Heart right ventricle (tissue), 16 donors: ENCODE results near the gene IL37. TPM values are rescaled to one million over a fixed set of nuclear protein-coding genes. Genes with fewer than 3 reads are reported as not detected.

Experiments used
- ATAC-seq, 8 donors: fragments of 200-7000 bp; cut with Tn5 transposase; one replicate each; pipeline ENCODE4 v1.9.1; 2020; ENCODE audit warnings: mild to moderate bottlenecking in 8 of 8, moderate library complexity in 8 of 8, moderate number of reproducible peaks in 1 of 8
- DNase-seq, 2 donors: peaks; one replicate each; pipeline ENCODE4 v3.0.0-alpha.2; 2020
- H3K27ac ChIP-seq, 10 donors: fragments of 200-600 bp; sonication (generic) in 2 of 10; one replicate each; pipeline versions ENCODE4 v1.5.0 to v1.8.0; 2020 to 2022; ENCODE audit warnings: mild to moderate bottlenecking in 3 of 10
- H3K27me3 ChIP-seq, 7 donors: fragments of 200-600 bp; one replicate each; pipeline ENCODE4 v1.8.0; 2021 to 2022; ENCODE audit warnings: mild to moderate bottlenecking in 2 of 7
- H3K36me3 ChIP-seq, 9 donors: fragments of 200-600 bp; sonication (generic) in 1 of 9; one replicate each; pipeline versions ENCODE4 v1.5.0 to v1.8.0; 2020 to 2022; ENCODE audit warnings: mild to moderate bottlenecking in 2 of 9
- H3K4me1 ChIP-seq, 9 donors: fragments of 200-600 bp; sonication (generic) in 1 of 9; one replicate each; pipeline versions ENCODE4 v1.5.0 to v1.8.0; 2020 to 2022; ENCODE audit warnings: mild to moderate bottlenecking in 4 of 9
- H3K4me3 ChIP-seq, 10 donors: fragments of 200-600 bp; sonication (generic) in 2 of 10; one replicate each; pipeline versions ENCODE4 v1.5.0 to v1.8.0; 2020 to 2022; ENCODE audit warnings: mild to moderate bottlenecking in 7 of 10, moderate library complexity in 2 of 10
- H3K9me3 ChIP-seq, 11 donors: fragments of 200-600 bp in 10 of 11; sonication (generic) in 2 of 11; one replicate each; pipeline versions ENCODE4 v1.5.0 to v1.8.0; 2013 to 2022; ENCODE audit warnings: mild to moderate bottlenecking in 2 of 11, control low read depth in 1 of 11, moderate library complexity in 1 of 11
- CTCF ChIP-seq, 9 donors: fragments of 200-600 bp; sonication (generic) in 2 of 9; IDR thresholded peaks; one replicate each; pipeline versions ENCODE4 v1.5.0 to v1.8.0; 2021 to 2022; ENCODE audit warnings: antibody characterized with exemption in 9 of 9, mild to moderate bottlenecking in 5 of 9, moderate library complexity in 1 of 9
- WGBS, 2 donors: extraction: QIAGEN DNeasy Blood & Tissue Kit; methylation state at CpG; one replicate each; pipeline ENCODE4 v1.1.7; 2013; ENCODE audit warnings: inconsistent platforms in 1 of 2; 5-methylcytosine and 5-hydroxymethylcytosine counted together
- intact Hi-C, 10 donors: fragments of 100-400 bp; cut with DNase I; formaldehyde crosslinking; loops; one replicate each; pipeline versions ENCODE4 v1.11.1 to v1.14.2; 2022
- polyA plus RNA-seq, 2 donors: library from polyadenylated mRNA; stranded (reverse); fragments of 200-250 nt; gene quantifications; one replicate each; pipeline ENCODE4 v1.2.3, GENCODE V29; 2013
- total RNA-seq, 10 donors: library from RNA; stranded (reverse); fragmentation: NEBNext Ultra II Directional in 3 of 10; extraction: Animal tissue kit (Norgen Biotek cat#: 25700) in 3 of 10; gene quantifications; one replicate each; pipeline versions ENCODE4 v1.2.1 to v1.2.4, GENCODE V29; 2021 to 2023
- donor health status: Arrhythmogenic right ventricular cardiomyopathy.
- donor health status: ischemic (EF 13 %, LVEDD 7.1; RV severe dilation, severe dysfunction).
- donor health status: healthy with polysubstance abuse.
- donor health status: DM: no; HTN: yes; CAD: no.
- donor health status: DM: no; HTN: no; CAD: no.
- donor health status: ischemic (EF 25% LVEDD 6.9; RV normal size, moderate dysfunction).
- donor health status: ischemic (EF 25% LVEDD 5.7; RV mildly dilated, moderate dysfunction).
- donor health status: healthy.
- donor health status: DM: yes; HTN: yes; CAD: no.
- donor health status: Ischemic cardiomyopathy.
- donor health status: ischemic (EF 35%, LVEDD 5.7; RV mildly dilated, moderate dysfunction).
- donor health status: nonischemic (EF 11% LVEDD 7.7; RV severe dilation, severe dysfunction).
- donor health status: DM: yes; HTN: yes; CAD: no.
- donor health status: PGD.
- donor health status: ischemic (EF 29% LVEDD 5.4; RV normal size, mild dysfunction).
- donor health status: nonischemic (EF 23%, LVEDD 6.1; RV moderate dilation, normal function).

Gene IL37
- total and polyA plus RNA-seq, 12 donors, result not detected

GRCh38 chr2:112949456-112949855 lies 38.5 kb downstream of the IL37 start:
- Histone ChIP-seq H3K27me3 (peaks cover 0 to 39% (median 10%) of the 10 kb centered on the region in 7 donors), H3K27ac (no peak overlapping the region), H3K9me3 (peaks cover 0 to 33% (median 16%) of the 10 kb centered on the region in 11 donors), H3K4me1 (no peaks in the 10 kb centered on the region), H3K4me3 (no peak overlapping the region), H3K36me3 (no peaks in the 10 kb centered on the region)
- ATAC-seq (no peak), DNase-seq (no peak)
- WGBS, 2 donors, result 83 to 84% methylated on average over 8 of the region's 8 CpGs
- no peak for TF ChIP-seq CTCF (IDR thresholded peaks at IDR 0.05)
- intact Hi-C loops, result no loop called here

DNA sequence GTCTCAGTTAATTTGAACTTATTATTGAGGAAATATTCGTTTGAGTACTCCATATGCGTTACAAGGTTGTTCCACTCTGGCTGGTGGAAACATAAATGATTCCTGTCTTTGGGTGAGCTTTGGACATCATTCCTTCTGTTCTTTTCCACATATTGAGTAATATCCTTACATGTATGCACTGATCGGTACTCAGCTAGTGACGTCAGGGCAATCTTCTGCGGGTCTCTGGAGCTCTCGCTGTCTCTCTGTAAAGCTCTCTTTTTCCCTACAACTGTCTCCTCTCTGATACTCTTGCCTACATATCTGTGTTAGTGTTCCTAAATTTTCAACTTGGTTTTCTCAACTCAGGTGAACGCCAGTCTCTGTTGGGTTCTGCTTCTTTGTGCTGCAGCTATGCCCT lies 43.4 kb downstream of the IL37 start:
- intact Hi-C loops, result loop anchor here in 1 of 10 donors (10.0 kb wide), 1 partner anchor 350 kb away; no protein-coding TSS in a partner anchor
- H3K27me3 ChIP-seq, result peaks cover 0 to 45% (median 20%) of the 10 kb centered on the region in 7 donors
- DNase-seq, result no peak
- H3K36me3 ChIP-seq, result no peaks in the 10 kb centered on the region
- WGBS, 2 donors, result 89 to 93% methylated on average over 7 of the region's 7 CpGs
- no peak for TF ChIP-seq CTCF (IDR thresholded peaks at IDR 0.05)
- no peak overlapping the region for H3K27ac ChIP-seq
- no peaks in the 10 kb centered on the region for H3K9me3 ChIP-seq
- H3K4me1 ChIP-seq, result no peaks in the 10 kb centered on the region
- ATAC-seq, result no peak
- H3K4me3 ChIP-seq, result no peak overlapping the region

DNA sequence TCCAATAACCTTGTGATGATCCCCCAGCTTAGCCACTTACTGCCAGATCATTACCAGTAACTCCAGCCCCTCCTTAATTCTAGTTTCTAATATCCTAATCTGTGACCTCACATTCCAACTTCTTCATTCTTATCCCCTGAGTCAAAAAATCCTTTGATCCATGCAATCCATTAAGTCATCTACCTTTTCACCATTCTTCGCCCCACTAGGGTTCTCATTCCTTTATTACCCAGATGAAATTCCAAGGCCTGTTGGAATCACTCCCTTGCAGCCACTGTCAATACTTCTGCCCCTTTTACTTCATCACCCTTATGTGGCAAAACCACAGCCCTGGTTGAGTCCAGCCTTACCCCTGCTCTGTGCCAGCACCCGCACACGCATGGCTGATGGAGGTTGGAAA lies 46.5 kb downstream of the IL37 start:
- no peak for DNase-seq
- Histone ChIP-seq H3K4me1 (no peaks in the 10 kb centered on the region), H3K27me3 (peaks cover 0 to 25% (median 13%) of the 10 kb centered on the region in 7 donors), H3K4me3 (no peak overlapping the region), H3K36me3 (no peaks in the 10 kb centered on the region), H3K9me3 (no peaks in the 10 kb centered on the region), H3K27ac (no peak overlapping the region)
- WGBS, 2 donors, result 93 to 96% methylated on average over 3 of the region's 3 CpGs
- ATAC-seq, result no peak
- intact Hi-C loops, result loop anchor here in 9 of 10 donors (5.0 to 10.0 kb wide), 3 partner anchors 205 to 353 kb away; no protein-coding TSS in a partner anchor
- no peak for TF ChIP-seq CTCF (IDR thresholded peaks at IDR 0.05)

DNA sequence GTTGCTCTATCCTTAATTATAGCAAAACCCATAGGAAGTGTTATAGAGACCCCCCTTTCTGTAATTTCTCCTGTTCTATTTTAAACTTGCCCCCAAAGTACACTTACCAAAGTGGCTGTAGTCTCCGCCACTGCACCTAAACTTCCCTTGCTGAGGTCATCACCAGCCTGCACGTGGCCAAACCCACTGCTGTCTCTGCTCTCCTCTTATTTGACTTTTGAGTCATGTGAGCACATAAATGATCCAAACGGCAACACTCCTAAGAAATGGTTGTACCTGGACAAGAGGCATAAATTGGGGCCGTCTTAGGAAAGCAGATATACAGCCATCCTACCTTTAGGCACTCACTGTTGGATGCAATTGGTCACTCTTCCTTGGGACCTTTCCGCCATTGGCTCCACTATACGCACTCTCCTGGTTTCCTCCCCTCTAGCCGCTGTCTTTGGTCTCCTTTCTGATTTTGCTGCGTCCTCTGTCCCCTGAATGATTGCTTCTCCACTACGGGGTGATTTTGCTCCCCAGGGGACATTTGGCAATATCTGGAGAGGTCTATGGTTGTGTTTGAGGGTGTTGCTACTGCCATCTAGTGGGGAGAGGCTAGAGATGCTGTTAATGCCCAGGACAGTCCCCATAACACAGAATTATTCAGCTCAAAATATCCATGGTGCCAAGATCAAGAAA lies 47.6 kb downstream of the IL37 start:
- DNase-seq (peak in 1 of 2 donors; percentile 23), ATAC-seq (peak in 3 of 8 donors; percentile 56 to 73 (median 62))
- no peaks in the 10 kb centered on the region for H3K9me3 ChIP-seq
- no peak overlapping the region for H3K27ac ChIP-seq
- intact Hi-C loops, result loop anchor here in 9 of 10 donors (5.0 to 10.0 kb wide), 3 partner anchors 206 to 354 kb away; no protein-coding TSS in a partner anchor
- H3K4me3 ChIP-seq, result no peak overlapping the region
- peaks cover 0 to 25% (median 13%) of the 10 kb centered on the region in 7 donors for H3K27me3 ChIP-seq
- TF ChIP-seq CTCF (IDR thresholded peaks at IDR 0.05), result peak; percentile 48 to 83 (median 75)
- 49 to 50% methylated on average over 9 of the region's 9 CpGs for WGBS, 2 donors
- H3K4me1 ChIP-seq, result no peaks in the 10 kb centered on the region
- H3K36me3 ChIP-seq, result no peaks in the 10 kb centered on the region
